GM12891 (cell line): Measurements from ENCODE around the gene PAX1.

Experiments
- POLR2A ChIP-seq: IDR thresholded peaks from 2 replicates; pipeline ENCODE4 v1.6.1; 2011; ENCODE audit warnings: low read depth, low read length, control low read depth
- POLR2AphosphoS5 ChIP-seq: IDR thresholded peaks from 2 replicates; pipeline ENCODE4 v1.6.1; 2011; ENCODE audit warnings: low read depth, low read length, control low read depth

DNA sequence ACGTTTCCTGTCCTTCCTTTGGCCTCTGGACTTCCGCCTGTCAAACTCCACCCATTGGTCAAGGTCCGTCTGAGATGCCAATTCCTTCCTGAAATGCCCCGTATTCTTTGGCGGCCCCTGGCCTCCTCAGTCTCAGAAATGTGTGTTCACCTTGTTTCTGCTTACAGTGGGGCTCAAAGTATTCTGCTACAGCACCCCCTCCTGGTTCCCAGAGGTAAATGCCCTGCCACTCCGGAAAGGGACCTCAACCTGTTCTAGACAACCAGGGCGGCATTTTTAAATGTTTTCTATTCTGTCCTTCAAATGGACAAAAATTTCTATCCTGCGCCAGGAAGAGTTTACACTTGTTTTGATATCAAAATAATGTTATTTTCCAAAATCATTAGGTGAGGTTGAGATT is 12.1 kb upstream of the PAX1 start:
- no peak for TF ChIP-seq POLR2A
- no peak for TF ChIP-seq POLR2AphosphoS5
